ENCODE measurements around the gene HSPB2. TPM values are rescaled to one million over a fixed set of nuclear protein-coding genes. Genes with fewer than 3 reads are reported as not detected.
A peak's percentile ranks its signal among the peaks of the same experiment; 100 is the strongest.

Gene HSPB2
- total RNA-seq, 1 experiment from 2014 or later, result not detected

- TF ChIP-seq REST (IDR thresholded peaks at IDR 0.05; ENCODE audit: low read depth) (no peak), POLR2AphosphoS5 (IDR thresholded peaks at IDR 0.05; ENCODE audit: low read depth, low read length) (peak; percentile 79), ELF1 (IDR thresholded peaks at IDR 0.05; ENCODE audit: borderline replicate concordance, low read depth) (no peak)
Observed at GRCh38 chr11:111878849-111879636, 33.5 kb upstream of the HSPB2 start, which contains the start of the genes CFAP68 and FDXACB1 (continued).

GRCh38 chr11:111879637-111879960 lies 32.9 kb upstream of the HSPB2 start:
- no peaks in the 10 kb centered on the region for H3K27me3 ChIP-seq (ENCODE audit: insufficient read depth, low read length)
- ChIA-PET RAD21 (ENCODE audit: low non-redundant PET in 1 of 2, low total read pairs in 2 of 2, uncharacterized antibody in 2 of 2, unreplicated experiment in 2 of 2) (no interaction called here), CTCF (no interaction called here)

More at GRCh38 chr11:111879637-111879960, 32.9 kb upstream of the HSPB2 start:
- Histone ChIP-seq H3K36me3 (ENCODE audit: control insufficient read depth in 1 of 2, insufficient read depth in 2 of 2, low read length in 2 of 2) (peaks cover 0 to 9% of the 10 kb centered on the region in 2 experiments; a peak in 1 of 4 replicates), H3K9me3 (ENCODE audit: control insufficient read depth in 1 of 2, insufficient read depth in 1 of 2, low read depth in 1 of 2, low read length in 2 of 2) (no peaks in the 10 kb centered on the region), H3K4me3 (replicated peaks in 1 of 2; ENCODE audit: low read depth in 1 of 2, low read length in 2 of 2) (peak overlapping the region; percentile 83 to 91), H3K4me2 (ENCODE audit: low read length) (peak overlapping the region; percentile 90), H3K27ac (ENCODE audit: low read depth, low read length) (peak overlapping the region; percentile 65), H3K79me2 (ENCODE audit: insufficient read depth, low read length) (0 out of 2 replicates have a peak, but pooled peaks cover 4% of the 10 kb centered on the region), H3K9ac (ENCODE audit: low read length) (peak overlapping the region; percentile 86), H2AFZ (ENCODE audit: low read depth, low read length, poor library complexity, severe bottlenecking) (no peak overlapping the region), H3K4me1 (ENCODE audit: control insufficient read depth in 1 of 2, insufficient read depth in 2 of 2, low read length in 2 of 2) (peaks cover 3 to 15% of the 10 kb centered on the region in 2 experiments; a peak in 3 of 4 replicates), H3K9me2 (ENCODE audit: insufficient read depth) (no peaks in the 10 kb centered on the region), H4K20me1 (ENCODE audit: insufficient read depth) (no peaks in the 10 kb centered on the region)
- intact Hi-C loops (cut with micrococcal nuclease), result loop anchor here (1.0 to 5.0 kb wide), 3 partner anchors 103 to 283 kb away; partner anchors contain the start of genes IL18, SDHD and TIMM8B
- DNase-seq (ENCODE audit: low read depth, low spot score) (no peak), ATAC-seq (peak; percentile 11)
- BruUV-seq (replicated peaks), result TSS peak; percentile 92
- POLR2A ChIA-PET, result interaction anchor here (1.7 kb wide), 1 partner anchor 39 kb away, joined by 3 read pairs; the partner anchor contains the start of gene C11orf52
- no peak for TF ChIP-seq RAD21 (IDR thresholded peaks at IDR 0.05; ENCODE audit: low read depth)
- 0 out of 2 replicates have a peak, but pooled peaks have one; percentile 34 for TF ChIP-seq ZFX (IDR thresholded peaks at IDR 0.05)
